Measurements from ENCODE around the gene HOXB5.

HOXB5 gene

DNA sequence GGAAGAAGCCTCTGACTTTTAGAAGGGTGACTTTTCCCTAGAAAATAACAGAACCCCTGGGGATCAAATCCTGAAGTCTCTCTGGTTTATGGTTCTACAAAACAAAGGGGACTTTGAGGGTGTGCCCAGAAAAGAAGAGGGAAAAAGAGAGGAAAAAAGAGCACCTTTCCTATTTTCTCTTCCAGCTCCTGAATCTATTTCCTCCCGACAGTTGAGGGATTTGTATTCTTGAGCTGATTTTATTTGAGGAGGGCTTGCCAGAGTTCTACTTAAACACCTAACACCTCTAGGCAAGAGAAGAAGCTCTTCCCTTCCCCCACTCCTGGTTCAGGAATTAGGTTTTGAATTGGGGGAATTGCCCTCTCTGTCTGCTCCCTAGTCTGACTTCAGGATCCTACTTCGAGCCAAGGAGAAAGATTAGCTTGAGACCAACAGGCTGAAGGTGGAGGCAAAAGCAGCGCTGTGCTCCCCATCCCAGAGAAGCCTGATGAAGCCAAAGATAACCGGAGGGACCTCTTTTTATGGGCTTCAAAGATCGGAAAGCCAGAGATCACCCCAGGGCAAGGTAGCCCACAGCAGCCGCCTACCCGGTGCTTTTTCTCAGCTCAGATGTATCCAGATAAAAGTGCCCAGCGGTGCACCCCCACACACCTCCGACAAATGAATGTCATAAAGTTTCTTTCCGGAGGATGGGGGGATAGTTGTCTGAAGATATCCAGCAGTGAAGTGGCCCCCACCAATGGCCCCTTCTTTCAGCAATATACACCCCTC, 4.3 kb downstream of the HOXB5 start:
- no peak for DNase-seq

DNA sequence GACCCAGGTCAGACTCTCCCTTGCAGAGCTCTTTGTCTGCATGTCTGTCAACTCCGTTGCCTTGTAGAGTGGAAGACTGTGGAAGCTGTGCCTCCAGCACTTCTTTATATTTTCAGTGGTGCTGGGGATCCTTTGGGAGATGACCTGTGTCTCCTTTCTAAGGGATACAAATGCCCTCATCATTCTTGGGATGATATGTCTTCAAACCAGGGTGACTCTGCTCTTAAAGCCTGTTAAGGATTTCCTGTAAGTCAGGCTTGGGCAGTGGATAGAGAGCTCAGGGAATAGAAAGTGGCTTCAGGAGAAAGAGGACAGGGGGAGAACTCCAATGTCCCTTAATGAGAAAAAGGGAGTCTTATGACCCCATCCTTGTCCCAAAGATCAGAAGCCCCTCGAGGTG, 5.1 kb downstream of the HOXB5 start:
- no peak for DNase-seq

DNA sequence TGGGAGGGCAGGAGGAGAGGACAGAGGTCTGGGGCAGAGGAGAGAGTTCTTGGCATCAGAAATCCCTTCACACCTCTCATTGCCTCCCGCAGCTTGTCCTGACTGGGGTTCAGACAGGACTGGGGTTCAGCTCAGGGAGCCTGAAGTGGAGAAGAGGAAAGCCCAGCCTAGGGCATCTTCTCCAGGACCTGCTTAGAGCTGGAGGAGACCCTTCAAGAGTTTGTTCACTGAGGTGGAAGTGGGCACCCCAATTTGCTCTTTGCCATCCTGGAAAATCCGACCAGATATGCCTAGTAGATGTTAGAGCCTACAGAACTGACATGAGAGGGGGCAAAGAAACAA, 5.5 kb downstream of the HOXB5 start:
- DNase-seq: no peak

DNA sequence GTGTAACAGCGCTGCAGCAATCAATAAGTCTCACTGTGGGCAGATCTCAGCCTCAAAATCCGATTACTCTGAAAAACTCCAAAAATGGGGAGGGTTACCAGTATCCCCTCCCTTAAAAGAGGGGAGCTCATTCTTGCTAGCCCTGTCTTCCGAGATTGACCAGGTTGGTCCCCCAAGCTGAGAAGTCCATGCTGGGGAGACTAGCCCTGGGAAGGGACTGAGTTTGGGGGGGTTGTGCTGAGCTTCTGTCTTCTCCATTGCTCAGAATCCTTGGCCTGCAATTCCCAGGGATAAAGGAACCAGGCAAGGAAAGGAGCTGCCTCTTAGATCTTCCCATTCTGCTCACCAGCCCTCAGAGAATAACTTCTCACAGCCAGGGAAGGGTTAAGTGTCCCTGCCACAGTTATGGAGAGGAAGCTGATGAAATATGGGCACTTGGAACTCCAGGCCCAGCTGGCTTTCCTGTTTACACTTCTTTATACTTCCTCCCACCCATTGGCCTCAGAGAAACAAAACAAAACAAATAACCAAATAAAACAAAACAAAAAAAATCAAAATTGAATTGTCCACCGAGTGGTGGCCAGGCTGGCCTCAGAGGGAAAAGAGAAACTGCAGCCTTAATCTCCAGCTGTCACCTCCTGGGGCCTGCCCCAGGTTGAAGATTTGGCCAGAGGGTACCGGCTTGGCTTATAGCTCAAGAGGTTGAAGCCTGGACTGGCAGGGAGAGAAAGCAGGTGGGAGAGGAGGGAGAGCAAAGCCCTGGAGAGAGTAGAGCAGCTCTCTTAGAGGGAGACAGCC, 6.1 kb downstream of the HOXB5 start:
- DNase-seq: peak in 3 of 4 experiments; percentile 47 to 60 (median 54)

DNA sequence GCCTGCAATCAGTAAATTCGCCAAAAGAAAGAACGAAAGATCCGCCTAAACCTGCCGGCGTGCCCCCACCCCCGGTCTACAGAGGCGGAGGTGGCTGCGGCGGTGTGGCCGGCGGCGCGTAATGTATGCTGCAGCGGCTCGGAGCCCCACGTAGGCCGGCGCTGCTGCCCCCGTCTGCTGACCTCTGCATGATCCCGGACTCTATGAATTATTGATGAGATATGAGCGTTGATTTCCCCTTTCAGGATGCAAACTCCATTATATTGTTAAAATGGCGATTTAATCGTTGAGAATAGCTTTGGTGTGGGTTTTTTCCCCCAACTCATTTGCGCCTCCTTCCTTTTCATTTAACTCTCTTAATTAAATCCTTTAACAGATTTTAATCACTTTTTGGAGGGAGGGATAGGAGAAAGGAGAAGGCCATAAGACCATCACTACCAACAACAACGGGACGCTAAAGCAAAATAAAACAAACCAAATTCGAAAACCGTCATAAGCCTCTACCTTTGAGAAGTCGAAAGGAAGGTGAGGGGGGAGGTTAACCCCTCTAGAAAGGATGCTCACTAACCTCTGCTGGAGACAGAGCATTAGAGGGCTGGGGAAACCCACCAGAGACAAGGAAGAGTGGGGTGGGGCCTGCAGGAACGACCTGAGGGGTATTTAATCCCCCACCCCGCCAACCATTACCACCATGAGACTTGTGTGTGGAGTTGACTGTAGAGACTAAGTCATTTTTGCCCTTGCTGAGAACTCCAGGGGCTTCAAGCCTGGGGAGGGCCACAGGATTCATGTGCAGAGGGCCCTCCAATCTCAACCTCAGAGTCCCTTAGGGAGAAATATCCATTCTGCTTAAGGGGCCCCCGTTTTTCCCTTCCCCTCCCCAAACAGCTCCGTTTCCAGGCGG, 7.0 kb downstream of the HOXB5 start:
- peak in 3 of 4 experiments; percentile 16 to 45 (median 35) for DNase-seq

DNA sequence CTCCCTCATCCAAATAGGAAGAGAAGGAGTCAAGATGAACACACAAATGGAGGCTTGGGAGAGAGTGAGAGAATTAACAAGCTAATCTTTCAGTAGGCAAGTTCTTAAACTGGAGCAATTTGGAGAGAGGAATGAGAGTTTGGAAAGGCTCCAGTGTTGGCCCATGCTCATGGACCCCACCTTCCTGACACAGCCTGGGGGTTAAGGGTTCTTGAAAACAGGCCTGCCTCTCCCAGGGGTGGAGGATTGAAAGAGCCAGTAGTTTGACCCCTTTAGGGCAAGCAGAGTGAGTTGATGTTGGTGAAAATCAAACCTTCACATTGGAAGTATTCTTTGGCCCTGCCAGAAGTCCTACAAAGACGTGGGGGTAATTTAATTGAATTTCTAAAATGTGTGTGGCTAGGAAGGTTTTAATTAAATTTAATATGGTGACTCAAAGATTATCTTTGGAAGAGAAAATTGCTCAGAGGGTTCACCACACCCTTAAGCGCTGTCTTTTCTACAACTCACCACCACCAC, 9.3 kb downstream of the HOXB5 start:
- DNase-seq: no peak

DNA sequence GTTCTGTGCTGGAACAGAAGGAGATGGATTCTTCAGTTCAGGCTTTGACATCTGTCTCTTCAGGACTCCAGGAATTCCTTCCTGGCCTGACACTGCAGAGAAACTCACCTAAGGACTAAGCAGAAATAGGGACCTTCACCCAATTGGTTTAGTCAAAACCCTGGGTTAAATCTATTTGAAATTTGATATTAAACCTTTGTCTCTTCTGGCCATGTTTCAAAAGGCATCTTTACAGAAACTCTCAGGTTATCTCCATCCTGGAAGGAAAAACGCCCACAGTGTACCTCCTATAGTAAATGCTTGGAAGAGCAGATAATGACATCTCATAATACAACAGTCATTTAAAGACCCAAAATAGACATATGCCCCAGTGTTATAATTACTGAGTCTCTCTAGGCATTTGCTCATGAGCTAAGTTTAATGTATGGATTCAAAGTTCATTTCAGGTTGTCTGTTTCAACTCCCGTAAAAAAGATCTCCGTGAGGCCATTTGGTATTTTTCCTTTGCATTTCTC, 9.8 kb downstream of the HOXB5 start:
- DNase-seq: no peak

DNA sequence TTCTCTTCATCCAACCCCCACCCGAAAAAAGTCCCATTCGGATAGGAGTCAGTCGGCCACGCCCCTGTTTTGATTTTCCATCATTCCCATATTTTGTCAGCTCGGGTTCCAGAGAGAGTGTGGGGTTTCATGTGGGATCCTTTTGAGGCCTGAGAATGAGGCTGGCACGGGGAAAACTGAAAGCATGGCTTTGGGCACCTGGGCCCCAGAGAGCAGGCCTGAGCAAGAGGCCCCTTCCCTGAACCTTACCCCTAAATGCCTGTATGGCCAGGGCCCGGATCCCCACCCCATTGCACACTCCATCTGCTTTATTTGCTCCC, 10.9 kb downstream of the HOXB5 start:
- DNase-seq: no peak

DNA sequence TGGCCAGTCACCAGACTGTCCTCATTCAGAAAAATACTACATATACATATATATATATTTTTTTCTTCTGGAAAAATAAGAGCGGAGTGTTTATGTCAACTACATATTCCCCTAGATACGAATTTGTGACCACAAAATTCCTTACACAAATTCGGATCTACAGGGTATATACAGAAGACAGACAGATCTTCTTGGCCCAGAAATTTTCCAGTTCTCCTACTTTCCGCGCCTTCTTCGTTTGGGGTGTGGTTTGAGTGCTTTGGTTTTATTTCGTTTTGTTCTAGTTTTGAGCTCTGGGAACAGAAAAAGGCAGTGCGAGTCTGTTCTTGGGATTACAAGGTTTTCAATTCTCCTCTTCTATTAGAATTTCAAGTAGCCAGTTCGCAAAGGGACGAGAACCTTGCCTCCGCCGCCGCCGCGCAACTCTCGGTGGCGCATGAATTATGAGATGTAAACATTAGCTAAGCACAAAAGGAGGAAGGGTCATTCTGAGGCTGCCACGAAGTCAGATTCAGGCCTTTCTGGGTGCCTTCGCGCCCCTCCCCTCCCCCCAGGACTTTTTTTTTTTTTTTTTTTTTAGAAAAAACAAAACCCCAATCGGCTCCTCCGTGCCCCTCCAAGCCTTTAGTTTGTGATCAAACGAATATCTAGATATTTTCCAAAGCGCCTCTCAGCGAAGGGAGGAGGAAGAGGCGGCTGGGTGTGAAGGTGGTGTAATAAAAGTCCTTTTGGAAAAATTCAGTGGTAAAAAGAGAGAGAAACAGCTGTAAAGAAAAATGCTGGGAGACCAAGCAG, 13.6 kb downstream of the HOXB5 start:
- DNase-seq: peak in 2 of 4 experiments; percentile 23 to 31

DNA sequence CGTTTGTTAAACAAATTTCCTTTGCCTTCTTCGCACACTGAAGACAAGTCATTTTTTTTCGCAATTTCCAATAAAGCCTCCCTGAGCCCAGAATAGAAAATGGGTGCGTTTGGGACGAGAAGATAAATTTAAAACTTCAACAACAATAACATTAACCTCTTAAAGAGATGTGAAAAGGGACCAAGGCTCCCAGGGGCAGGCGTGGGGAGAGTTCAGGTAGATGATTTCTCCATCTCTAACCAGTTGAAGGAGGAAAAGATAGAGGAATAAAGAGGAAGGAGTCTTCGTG, 14.2 kb downstream of the HOXB5 start:
- no peak for DNase-seq

DNA sequence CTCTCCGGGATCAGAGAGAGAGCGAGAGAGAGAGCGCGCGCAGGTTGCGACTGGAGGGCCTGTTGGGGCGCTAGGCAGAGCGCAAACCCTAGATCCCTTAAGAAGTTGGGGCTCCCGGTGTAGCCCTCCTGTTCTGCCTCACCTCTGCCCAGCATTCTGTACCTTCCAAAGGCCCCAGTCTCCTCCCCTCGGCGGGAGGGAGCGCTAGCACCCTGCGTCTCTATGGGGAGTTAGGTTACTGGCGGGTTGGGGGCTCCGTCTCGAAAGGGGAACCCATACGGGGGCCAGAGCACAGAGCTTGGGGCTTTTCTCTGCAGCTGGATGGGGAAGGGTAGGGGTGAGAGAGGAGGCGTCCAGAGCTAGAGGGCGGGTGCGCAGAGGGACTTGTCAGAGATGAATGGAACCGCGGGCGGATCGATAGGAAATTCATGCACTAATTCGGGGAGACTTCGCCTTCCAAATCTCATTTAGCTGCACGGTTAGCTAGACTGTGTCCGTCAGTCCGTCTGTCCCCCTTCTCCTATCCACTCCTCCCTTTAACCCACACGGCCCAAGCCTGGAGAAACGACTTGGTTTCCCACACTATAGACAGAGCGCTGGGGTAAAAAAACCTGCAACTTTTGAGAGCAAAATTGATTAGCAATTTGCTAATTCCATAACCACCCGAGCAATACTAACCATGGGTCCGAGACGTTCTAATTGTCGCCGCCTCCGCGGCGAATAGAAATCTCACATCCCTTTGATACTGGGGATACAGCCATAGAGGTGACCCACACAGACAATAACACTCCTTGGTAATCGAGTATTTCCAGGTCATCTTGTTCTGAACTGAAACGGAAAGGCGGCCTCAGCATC, 14.7 kb downstream of the HOXB5 start:
- DNase-seq: no peak

DNA sequence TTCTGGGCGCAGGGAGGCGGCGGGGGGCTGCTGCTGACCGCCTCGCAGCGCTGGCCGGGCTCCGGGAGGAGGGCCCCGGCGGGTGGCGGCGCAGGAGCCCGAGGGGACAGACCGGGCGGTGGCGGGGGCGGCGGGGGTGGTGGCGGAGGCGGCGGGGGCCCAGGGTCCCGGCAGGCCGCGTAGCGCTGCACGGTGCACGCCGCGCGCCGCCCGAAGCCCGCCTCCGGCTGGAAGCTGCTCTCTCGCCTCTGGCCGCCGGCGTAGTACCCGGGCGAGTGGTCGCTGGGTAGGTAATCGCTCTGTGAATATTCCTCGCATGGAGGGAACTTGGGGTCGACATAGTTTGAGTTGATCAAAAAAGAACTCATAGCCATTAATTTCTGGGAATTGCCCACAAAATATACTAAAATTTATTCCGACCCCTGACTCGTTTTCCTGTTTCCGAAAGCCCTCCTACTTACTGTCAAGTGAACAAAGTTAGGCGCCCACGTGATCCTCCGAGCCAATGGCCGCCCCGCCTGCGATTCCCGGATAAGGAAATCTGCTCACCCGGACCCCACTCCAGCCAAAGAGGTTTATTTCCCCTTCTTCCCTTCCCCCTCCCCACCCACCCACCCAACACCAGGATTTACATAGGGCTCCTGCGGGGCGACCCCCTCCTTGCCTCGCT, 15.5 kb downstream of the HOXB5 start, which contains the start of gene HOXB4:
Gene HOXB4 (minus strand): TSS at position 405 of the 670 bp plus-strand sequence. CDS start 31 bp downstream, at position 374.
- DNase-seq: peak; percentile 53 to 80 (median 66)

DNA sequence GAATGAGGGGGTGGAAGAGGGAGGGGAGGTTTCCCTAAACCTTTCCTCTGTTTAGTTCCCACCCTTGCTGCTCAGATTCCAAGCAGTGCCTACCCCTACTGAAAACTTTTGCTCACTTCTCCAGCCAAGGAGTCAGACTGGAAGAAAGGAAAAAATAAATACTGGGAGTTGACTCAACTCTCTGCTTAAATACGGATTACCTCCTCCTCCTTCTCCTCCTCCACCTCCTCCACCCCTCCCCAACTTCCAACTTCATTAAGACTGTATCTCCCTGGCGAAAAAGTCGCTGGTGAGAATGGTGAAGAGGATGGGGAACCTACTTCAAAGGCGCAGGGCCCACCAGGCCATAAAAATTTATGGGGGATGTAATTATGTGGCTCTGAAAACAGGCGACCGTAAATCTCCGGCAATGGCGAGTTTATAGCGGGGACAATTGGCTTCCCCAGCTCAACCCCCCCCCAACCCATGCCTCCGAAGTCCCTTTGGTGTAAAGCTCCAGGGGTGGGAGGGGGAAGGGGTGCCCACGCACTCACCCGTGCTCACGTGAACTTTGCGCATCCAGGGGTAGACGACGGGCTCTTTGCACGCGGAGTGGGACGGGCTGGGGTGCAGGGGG, 16.1 kb downstream of the HOXB5 start:
- no peak for DNase-seq

DNA sequence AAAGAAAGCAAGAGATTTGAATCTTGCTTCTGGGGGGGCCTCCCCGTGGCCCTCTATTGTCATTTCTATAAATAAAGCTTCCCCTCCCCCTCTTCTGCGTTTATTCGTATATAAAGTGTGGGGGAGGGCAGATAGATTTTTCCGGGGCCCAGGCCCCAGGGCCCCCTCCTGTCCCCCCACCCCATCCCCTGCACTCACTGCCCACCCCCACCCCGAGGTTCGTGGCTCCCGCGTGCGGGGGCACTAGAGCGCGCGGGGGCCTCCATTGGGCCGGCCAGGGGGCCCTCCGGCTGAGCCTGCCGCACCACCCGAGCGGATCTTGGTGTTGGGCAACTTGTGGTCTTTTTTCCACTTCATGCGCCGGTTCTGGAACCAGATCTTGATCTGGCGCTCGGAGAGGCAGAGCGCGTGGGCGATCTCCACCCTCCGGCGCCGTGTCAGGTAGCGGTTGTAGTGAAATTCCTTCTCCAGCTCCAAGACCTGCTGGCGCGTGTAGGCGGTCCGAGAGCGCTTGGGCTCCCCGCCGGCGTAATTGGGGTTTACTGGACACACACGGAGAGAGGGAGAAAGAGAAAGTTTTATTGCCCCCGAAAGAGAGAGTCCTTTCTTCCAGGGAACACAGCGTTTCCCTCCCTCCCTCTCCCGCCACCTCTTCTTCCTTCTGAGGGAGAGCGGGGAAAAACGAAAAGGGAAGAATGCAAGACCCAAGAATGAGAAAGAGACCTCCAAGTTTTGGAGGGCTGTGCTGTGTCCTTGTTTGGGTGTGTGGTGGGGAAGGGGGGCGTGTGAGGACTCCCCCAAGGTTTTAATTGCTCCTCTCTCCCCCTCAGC, 16.9 kb downstream of the HOXB5 start:
- no peak for DNase-seq

DNA sequence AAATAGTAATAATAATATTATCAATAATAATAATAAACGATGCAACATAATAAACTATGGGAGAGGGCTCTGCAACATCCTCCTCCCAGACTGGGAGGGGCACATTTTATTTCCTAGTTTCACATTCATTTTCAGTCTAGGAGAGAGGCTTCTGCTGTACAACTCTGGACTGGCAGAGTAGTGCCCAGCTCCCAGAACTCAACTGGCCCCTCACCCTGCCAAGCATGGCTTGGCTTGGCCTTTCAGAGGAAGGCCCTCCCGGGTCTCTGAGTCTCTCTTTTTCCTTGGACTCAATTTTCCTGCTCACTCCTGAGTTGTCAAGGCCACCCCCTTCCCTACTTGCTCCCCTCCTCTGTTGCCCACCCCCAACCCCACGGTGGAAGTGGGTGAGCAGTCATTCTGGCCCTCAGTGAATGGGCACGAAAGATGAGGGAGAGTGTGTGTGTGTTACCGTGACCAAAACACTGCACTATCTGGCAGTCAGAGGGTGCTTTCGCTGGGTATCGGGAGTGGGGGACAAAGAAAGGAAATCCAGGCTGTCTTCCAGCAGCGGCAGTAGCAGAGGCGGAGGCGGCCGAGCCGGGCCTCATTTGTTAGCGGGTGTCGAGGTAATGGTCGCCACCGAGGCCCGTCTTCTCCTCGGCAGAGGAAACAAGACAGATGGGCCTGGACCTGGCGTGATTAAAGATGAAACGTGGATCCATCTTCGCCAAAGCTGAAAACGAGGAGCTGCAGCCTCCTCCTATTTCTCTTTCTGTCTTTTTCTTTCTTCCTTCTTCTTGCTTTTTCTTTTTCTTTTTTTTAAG, 17.7 kb downstream of the HOXB5 start:
- DNase-seq: no peak

DNA sequence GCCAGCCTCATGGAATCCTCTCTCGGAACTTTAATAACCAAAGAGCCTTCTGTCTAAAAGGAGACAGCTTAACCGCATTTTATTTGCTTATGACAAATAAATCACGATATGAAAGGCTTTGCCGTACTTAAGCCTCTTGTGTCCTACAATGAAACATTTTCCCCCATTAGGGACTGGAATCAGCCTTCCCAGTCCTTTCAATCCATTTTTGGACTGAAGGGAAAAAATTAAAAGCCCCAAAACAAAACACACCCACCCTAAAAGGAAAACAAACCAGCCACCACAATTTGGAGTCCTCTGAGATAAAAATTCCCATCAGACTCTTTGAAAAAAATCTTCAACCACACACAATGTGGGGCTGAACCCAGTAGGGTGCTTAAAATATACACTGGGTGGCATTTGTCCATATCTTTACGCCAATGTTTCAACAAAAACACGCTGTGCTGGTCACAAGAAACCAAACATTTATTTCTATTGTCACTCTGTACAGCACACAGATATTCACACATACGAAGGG, 18.5 kb downstream of the HOXB5 start:
- DNase-seq: no peak

DNA sequence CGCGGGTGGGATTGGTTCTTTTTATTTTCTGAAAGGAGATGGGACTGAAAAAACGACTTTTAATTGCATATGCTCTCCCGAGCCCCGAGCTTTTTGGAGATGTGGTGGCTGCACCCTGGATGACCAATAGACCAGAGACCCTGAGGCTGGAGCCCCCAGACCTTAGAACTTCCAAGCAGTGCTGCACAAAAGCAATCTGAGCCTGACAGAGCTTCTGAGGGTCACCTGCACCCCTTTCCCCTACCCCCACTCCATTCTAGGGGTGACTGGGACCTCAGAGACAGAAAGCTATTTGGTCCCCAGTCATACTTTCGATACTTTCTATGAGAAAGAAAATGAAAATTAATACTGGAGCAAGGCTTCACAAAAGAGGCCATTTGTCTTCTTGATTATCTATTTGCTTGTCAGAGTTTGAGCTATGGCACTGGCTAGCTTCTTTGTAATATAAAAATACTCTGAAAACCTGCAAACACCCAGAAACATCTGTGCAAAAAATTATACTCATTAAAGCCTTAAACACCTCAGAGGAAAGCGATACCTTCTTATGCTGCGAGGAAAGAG, 19.0 kb downstream of the HOXB5 start:
- no peak for DNase-seq

Measured in suppressor macrophage (primary cell).